ENCODE data around the gene CKS2. TPM values are rescaled to one million over a fixed set of nuclear protein-coding genes. Genes with fewer than 3 reads are reported as not detected.

Gene CKS2
- total and polyA plus RNA-seq, 2 of the 8 experiments (the other 6 are each of a cell fraction or from before 2014, with no cell fraction given), result 337 to 689 TPM

DNA sequence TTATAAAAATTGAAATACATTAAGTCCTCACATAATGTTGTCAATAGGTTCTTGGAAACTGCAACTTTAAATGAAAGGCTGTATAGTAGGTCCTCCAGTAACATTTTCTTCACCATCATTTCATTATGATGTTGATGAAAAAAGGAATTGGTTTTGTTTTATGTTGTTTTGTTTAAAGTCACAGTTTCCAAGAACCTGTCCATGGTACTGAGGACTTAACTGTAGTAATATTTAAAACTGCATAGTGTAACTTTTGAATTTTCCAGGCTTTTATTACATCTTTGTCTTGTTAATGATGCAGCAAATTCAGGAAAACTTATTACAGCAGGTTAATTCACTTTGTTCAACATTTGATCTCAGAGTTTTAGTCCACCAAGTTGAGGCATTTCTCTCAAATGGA is 18.9 kb downstream of the CKS2 start (continued):
- TF ChIP-seq SIX5 (IDR thresholded peaks at IDR 0.05; ENCODE audit: low read depth, low read length) (no peak), EP300 (IDR thresholded peaks at IDR 0.05; ENCODE audit: borderline replicate concordance in 1 of 2, low read depth in 2 of 2, low read length in 2 of 2) (no peak), CHD1 (IDR thresholded peaks at IDR 0.05; ENCODE audit: low read depth, low read length) (no peak), SP4 (IDR thresholded peaks at IDR 0.05; ENCODE audit: low read length) (no peak)

Data from H1 (cell line).